NCI-H460 (cell line): Measurements from ENCODE around the gene CHD1. TPM values are rescaled to one million over a fixed set of nuclear protein-coding genes. Genes with fewer than 3 reads are reported as not detected.
"Not testable (repeated sequence)": the region's sequence is repeated elsewhere in the genome, so short reads cannot be mapped to it uniquely, and the experiment has no call there.

Source experiments
- DNase-seq: peaks from one replicate; pipeline ENCODE4 v3.0.0-alpha.2; 2016; ENCODE audit warnings: low read depth; ENCODE audit errors: extremely low read depth
- polyA plus RNA-seq: library from polyadenylated mRNA; depleted of rRNA; stranded (reverse); fragments of >200 nt; gene quantifications from 2 replicates; pipeline ENCODE4 v1.2.3, GENCODE V29; 2014; cell fraction: nucleus; rRNA removed
- total RNA-seq: library from RNA; depleted of rRNA; stranded (reverse); fragments of >200 nt; shearing (Covaris generic); gene quantifications from 2 replicates; pipeline ENCODE4 v1.2.3, GENCODE V29; 2014; rRNA removed

CHD1 gene
- 196 and 224 TPM in 2 replicates for total RNA-seq
- 101 and 152 TPM in 2 replicates for polyA plus RNA-seq

GRCh38 chr5:98928873-98929709 is at the start of gene CHD1:
Gene CHD1 (minus strand): TSS chr5:98929007. CDS start chr5:98926386, 2,621 bp downstream.
- peak; percentile 96 for DNase-seq

DNA sequence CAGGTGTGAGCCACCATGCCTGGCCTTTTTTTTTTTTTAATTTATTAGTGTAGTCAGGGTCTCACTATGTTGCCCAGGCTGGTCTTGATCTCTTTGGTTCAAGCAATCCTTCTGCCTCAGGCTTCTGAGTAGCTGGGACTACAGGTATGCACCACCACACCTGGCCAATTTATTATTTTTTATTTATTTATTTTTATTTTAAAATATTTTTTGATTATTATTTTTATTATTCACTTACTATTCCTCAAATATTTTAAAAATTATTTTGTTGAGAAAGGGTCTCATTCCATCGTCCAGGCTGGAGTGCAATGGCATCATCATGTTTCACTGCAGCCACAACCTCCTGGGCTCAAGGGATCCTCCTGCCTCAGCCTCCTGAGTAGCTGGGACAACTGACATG is 49.7 kb upstream of the CHD1 start:
- DNase-seq: no peak

DNA sequence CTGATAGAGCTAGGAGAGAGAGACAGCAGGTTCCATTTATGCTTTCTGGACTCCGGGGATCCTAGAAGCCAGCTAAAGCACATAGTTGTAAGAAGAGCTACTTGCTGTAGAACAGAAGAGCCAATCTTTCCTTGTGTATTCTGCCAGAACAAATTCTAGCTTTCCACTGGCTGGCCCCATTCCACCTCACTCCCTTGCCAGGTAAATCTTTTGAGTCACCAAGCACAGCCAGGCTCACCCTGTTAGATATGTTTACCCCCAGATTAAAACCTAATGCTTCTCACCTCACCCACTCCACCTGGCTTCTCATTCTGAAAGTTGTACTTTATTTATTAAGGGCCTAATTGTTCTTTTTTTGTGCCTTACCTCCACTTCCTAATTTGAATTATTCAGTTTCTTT is 48.9 kb upstream of the CHD1 start:
- DNase-seq: no peak

GRCh38 chr5:98975682-98976407 is 47.0 kb upstream of the CHD1 start:
- DNase-seq: no peak

DNA sequence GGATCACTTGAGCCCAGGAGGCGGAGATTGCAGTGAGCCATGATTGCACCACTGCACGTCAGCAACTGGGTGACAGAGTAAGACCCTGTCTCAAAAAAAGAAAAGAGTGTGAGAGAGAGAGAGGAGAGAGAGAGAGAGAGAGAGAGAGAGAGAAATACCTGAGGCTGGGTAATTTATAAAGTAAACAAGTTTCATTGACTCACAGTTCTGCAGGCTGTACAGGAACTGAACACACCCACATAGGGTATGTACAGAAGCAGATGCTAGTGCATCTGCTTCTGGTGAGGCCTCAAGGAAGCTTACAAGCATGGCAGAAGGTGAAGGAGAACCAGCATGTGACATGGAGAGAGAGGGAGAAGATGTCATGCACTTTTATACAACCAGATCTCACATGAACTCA is 46.4 kb upstream of the CHD1 start:
- no peak for DNase-seq

GRCh38 chr5:98969400-98969799 is 40.6 kb upstream of the CHD1 start:
- DNase-seq: no peak

DNA sequence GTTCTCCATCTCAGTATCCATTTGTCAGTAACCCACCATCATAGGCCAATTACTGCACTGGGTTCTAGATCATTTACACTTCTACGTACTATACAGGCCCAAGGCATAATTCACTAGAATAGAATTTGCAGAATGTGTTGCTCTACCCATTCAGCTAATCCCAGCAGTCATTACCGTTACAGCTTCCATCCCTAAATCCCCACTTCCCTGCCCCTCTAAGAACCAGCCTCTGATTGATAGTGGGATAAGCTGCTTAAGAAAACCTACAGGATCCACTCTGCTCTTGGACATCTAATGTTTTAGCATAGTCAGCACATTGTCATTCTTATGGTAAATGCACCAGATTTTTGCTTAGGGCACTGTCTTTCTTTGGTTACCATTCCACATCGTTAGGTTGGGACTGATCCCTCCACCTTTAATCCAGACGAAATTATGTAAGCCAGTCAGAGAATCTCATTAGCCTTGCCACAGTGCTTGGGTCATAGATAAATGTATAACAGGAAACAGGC is 39.3 kb upstream of the CHD1 start:
- DNase-seq: no peak

- no peak for DNase-seq
Observed at GRCh38 chr5:98965226-98965625, 36.4 kb upstream of the CHD1 start.

- DNase-seq: no peak
Observed at GRCh38 chr5:98964621-98965020, 35.8 kb upstream of the CHD1 start.

GRCh38 chr5:98963019-98963418 is 34.2 kb upstream of the CHD1 start:
- DNase-seq: no peak

- no peak for DNase-seq
Observed at GRCh38 chr5:98962587-98962986, 33.8 kb upstream of the CHD1 start.

DNA sequence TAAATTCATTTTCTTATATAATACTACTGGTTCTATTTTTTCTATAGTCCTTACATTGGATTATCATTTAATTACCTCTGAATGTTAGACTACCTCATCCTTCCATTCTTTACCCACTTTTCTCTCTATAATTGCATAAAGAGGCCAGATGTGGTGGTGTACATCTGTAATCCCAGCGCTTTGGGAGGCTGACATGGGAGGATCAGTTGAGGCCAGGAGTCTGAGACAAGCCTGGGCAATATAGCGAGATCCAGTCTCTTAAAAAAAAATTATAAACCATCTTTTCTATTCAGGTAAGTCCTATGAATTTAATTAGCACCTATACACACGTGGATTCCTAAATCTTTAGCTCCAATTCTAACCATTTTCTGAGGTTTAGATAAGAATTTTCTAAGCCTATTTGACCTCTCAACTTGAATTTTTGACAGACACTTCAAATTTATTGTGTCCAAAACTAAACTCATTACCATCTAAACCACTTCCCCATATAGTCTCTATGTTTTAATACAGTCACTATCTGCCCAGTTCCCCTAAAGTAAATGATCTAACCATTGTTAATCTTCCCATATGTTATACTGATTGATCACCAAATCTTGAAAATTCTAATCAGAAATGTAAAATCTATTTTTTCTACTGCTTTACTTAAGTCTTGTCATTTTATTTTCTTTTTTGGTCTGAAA is 33.0 kb upstream of the CHD1 start:
- no peak for DNase-seq

DNA sequence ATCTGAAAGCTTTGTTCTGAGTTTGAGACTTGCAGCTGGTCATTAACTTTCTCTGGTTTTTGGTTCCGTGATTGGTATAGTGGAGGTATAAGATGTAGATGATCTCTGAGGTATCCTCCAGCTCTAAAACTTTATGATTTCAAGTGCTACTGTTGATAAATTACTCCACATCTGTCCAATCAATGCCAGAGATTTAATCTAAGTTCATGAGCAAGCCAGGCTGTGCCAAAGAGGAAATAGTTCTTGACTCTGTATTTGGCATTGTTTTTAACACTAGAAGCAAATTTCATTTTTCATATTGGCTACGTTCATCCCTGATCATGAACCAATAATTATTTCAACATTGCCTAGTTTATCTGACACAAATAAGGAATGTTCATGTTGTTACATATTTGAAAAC is 28.5 kb upstream of the CHD1 start:
- no peak for DNase-seq

- not testable (repeated sequence) for DNase-seq
Observed at GRCh38 chr5:98955888-98956287, 27.1 kb upstream of the CHD1 start.

GRCh38 chr5:98955471-98955870 is 26.7 kb upstream of the CHD1 start:
- DNase-seq: not testable (repeated sequence)

DNA sequence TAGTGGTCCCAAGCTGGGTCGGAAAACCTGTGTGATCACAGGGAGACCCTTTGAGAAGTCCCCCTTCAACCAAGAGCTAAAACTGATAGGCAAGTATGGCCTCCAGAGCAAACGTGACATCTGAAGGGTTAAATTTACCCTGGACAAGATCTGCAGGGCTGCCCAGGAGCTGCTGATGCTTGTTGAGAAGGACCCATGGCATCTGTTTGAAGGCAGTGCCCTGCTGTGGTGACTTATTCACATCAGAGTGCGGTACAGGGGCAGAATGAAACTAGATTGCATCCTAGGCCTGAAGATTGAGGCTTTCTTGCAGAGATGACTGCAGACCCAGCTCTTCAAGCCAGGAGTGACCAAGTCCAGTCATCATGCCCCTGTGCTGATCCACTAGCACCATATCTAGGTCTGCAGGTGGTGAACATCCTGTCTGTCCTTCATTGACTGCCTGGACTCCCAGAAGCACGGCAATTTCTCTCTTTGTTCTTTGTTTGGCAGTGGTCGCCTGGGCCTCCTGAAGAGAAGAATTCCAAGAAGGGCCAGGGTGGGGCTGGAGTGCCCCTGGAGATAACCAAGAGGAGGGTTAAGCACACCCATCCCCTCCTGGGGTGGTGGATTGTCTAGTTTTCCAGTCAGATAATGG is 25.7 kb upstream of the CHD1 start:
- DNase-seq: no peak

- DNase-seq: peak; percentile 65
Observed at GRCh38 chr5:98942847-98943246, 14.0 kb upstream of the CHD1 start.

DNA sequence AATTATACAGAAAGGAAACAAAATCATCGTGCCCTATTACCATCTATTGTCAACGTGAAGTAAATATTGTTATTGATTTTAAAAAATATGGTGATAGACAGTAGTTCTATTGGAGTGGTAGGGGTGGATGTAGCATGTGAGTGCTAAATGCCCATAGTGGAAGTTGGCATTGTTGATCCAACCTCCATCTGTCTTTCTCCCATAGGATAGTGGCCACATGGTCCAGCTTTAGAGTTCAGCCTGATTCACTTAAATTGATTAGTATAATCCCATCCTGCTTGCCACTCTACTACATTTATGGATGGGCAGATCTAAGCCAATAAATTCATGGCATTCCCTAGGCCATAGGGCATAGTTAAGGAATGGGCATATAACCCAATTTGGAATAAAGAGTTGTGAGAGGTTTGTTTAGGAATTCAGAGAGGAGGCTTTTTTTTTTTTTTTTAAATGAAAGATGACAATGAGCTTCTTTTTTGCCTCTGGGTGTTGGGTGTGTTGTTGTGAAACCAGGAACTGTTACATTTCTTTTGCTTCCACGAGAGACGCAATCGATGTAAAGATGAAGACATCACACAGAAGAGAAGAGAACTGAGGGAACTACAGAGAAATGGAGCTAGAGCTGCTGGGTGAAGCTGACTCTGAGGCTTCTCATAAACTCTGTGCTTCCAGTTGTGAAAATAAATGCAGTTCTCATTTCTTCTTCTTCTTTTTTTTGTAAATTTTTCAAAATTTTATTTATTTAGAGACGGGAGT is 12.5 kb upstream of the CHD1 start:
- DNase-seq: peak; percentile 92

DNA sequence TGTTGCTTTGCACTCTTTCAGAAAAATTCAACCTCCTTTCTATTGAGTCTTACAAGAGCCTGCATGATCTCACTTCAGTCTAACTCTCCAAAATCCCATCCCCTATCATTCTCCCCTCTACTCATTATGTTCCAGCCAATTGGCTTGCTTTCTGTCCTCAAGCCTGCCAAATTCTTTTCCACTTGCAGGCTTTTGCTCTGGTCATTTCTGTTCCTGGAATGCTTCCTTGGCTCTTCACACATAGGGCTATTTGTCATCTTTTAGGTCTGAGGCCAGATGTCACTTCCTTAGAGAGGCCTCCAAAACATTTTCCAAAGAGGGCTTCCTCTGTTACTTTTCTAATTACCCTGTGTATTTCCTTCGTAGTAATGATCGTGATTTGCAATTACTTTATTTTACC is 11.8 kb upstream of the CHD1 start:
- DNase-seq: peak; percentile 90

GRCh38 chr5:98938464-98938863 is 9.7 kb upstream of the CHD1 start:
- peak; percentile 78 for DNase-seq
